Gastrocnemius medialis (tissue), 4 donors: ENCODE data around the gene SLC35F1.

ENCODE experiments used
- POLR2A ChIP-seq, 2 donors: fragments of 450-650 bp; IDR thresholded peaks; one replicate each; pipeline ENCODE4 v1.6.1; 2017; ENCODE audit warnings: antibody characterized with exemption in 2 of 2, mild to moderate bottlenecking in 2 of 2, moderate library complexity in 2 of 2
- TF ChIP-seq, protein P1 (sequence below), 5 experiments: fragments of 450-650 bp in 3 of 5; fragments of 200-600 bp in 2 of 5; sonication (generic) in 2 of 5; IDR thresholded peaks in 4 of 5; conservative IDR thresholded peaks in 1 of 5; 1 replicate in 4 of 5; 2 replicates in 1 of 5; pipeline ENCODE4 v1.5.1; 2016 to 2019; ENCODE audit warnings: antibody characterized with exemption in 5 of 5, mild to moderate bottlenecking in 3 of 5, moderate library complexity in 3 of 5

GRCh38 chr6:118326712-118327111 is 419.6 kb downstream of the SLC35F1 start:
- TF ChIP-seq, protein P1, sequence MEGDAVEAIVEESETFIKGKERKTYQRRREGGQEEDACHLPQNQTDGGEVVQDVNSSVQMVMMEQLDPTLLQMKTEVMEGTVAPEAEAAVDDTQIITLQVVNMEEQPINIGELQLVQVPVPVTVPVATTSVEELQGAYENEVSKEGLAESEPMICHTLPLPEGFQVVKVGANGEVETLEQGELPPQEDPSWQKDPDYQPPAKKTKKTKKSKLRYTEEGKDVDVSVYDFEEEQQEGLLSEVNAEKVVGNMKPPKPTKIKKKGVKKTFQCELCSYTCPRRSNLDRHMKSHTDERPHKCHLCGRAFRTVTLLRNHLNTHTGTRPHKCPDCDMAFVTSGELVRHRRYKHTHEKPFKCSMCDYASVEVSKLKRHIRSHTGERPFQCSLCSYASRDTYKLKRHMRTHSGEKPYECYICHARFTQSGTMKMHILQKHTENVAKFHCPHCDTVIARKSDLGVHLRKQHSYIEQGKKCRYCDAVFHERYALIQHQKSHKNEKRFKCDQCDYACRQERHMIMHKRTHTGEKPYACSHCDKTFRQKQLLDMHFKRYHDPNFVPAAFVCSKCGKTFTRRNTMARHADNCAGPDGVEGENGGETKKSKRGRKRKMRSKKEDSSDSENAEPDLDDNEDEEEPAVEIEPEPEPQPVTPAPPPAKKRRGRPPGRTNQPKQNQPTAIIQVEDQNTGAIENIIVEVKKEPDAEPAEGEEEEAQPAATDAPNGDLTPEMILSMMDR (IDR thresholded peaks at IDR 0.05 in 4 of 5, conservative IDR thresholded peaks at IDR 0.05 in 1 of 5), result no peak
- no peak for TF ChIP-seq POLR2A (IDR thresholded peaks at IDR 0.05)
